Fibroblast of mammary gland (primary cell): ENCODE measurements around the gene LHFPL2.

ENCODE experiments used
- DNase-seq: peaks from one replicate; pipeline ENCODE4 v3.0.0-alpha.2; 2010; ENCODE audit warnings: low read depth
- H3K4me3 ChIP-seq: 2 replicates; pipeline ENCODE4 v1.5.1; 2011; ENCODE audit warnings: low read depth, mild to moderate bottlenecking, low read length, moderate library complexity; ENCODE audit not compliant: control insufficient read depth
- TF ChIP-seq, protein P1 (sequence below): conservative IDR thresholded peaks from 2 replicates; pipeline ENCODE4 v1.5.1; 2011; ENCODE audit warnings: low read depth, low read length, inconsistent platforms; ENCODE audit not compliant: control insufficient read depth, insufficient read depth

Gene LHFPL2

DNA sequence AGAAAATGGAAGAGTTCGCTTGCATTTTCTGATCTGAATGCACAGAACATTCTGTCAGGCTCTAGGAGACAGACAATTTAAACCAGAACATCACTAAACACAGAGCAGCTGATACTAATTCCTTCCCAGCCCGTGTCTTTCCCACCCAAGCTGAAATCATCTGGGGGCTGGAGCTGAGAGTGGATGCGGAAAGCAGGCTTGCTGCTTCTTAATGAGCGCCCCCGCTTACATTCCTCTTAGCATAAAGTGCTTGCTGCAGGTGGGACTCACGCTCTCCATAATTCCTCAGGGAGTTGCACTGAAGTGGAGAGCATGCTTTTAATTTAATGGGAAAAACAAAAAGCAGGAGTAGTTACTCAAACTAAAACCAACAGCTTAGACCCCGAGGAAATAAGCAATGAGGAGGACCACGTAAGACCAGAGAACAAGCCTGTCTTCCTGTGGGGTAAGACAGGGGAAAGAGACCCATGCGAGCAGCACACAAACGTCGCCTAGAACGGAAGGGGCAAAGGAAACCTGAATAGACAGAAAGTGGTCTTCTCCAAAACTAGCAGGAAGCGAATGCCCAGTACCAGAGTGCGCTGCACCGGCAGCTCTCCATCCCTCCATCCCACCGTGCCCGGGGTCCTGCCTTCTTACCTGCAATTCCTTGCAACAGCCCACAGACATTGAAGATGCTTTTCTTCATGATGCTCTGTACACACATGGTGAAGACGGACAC lies 139.3 kb downstream of the LHFPL2 start:
- TF ChIP-seq, protein P1, sequence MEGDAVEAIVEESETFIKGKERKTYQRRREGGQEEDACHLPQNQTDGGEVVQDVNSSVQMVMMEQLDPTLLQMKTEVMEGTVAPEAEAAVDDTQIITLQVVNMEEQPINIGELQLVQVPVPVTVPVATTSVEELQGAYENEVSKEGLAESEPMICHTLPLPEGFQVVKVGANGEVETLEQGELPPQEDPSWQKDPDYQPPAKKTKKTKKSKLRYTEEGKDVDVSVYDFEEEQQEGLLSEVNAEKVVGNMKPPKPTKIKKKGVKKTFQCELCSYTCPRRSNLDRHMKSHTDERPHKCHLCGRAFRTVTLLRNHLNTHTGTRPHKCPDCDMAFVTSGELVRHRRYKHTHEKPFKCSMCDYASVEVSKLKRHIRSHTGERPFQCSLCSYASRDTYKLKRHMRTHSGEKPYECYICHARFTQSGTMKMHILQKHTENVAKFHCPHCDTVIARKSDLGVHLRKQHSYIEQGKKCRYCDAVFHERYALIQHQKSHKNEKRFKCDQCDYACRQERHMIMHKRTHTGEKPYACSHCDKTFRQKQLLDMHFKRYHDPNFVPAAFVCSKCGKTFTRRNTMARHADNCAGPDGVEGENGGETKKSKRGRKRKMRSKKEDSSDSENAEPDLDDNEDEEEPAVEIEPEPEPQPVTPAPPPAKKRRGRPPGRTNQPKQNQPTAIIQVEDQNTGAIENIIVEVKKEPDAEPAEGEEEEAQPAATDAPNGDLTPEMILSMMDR = no peak
- no peak for DNase-seq
- no peak overlapping the region for H3K4me3 ChIP-seq

DNA sequence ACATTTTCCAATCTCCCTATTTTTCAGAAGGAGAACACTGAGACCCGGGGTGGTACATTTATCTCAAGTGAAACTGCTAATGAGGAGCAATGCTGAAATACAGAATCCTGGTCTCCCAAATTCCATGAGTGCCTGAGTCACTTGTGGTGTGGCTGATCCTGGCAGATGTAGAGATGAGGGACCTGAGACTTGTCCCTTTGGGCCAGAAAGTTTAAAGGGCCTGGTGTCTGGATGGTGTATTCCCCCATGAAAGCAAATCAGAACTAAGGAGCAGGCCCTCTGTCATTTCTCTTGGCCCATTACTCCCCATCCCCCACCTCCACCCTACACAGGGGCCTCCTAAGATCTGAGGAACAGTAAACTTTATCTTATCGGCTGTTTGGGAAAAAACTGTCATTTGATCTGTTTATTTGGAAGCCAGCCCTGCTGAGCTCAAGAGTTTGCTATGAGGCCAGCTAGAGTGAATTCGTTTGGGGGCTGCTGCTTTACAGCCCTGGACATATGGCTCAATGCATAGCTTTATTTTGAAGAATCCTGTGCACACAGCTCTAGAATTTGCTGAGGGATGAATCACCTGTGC lies 140.3 kb downstream of the LHFPL2 start:
- TF ChIP-seq, protein P1 = no peak
- no peak for DNase-seq
- no peak overlapping the region for H3K4me3 ChIP-seq

DNA sequence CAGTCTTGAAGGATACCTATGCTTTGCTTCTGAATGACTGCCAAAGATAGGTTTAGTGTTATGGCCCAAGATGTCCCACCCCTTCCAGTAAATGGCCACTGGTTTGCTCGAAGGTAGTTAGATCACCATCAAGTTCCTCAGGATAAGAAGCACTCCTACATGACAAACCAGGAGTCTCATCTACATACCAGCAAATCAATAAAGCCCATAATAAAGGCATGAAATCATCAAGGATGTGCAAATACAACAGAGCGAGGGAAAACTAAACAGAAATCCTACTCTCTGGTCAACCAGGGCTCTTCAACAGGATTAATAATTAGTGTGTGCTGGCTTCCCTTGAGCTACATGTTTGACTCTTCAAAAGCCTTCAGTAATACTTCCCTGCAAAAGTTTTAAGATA lies 141.0 kb downstream of the LHFPL2 start:
- H3K4me3 ChIP-seq = no peak overlapping the region
- no peak for DNase-seq
- TF ChIP-seq, protein P1 = no peak

DNA sequence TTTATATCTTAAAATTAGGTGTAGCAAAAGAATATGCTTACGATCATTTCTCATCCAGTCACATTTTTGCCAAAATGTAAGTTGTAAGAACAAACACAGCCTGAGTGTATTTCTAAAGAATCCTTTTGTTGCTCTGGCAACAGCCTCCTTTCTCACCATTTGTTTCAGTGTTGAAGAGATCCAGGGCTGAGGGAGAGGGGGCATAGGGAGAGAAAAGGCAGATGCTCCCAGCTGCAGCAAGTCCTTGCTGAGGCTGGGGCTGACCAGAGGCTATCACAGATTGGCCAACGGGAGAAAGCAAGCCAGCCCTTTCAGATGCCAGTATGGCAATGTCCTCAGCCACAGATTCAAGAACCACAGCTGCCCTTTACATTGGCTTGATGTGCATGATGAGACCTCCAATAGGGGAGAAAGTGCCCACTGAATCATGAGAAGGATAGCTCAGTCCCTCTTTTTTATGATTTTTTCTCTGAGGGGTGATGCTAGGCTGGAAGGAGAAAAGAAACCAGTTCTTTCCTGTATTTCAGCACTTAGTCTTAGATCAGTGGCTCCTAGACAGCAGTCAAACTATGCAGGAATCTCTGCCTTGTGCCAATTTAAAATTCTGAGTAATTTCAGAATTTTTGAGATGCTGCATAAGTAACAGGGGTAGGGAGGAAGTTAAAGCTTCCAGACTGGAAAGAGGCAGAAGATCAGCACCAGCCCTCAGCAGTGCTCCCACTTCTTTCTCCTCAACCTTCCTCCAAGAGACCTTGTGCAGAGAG lies 142.1 kb downstream of the LHFPL2 start:
- TF ChIP-seq, protein P1 = no peak
- H3K4me3 ChIP-seq = no peak overlapping the region
- DNase-seq = no peak

DNA sequence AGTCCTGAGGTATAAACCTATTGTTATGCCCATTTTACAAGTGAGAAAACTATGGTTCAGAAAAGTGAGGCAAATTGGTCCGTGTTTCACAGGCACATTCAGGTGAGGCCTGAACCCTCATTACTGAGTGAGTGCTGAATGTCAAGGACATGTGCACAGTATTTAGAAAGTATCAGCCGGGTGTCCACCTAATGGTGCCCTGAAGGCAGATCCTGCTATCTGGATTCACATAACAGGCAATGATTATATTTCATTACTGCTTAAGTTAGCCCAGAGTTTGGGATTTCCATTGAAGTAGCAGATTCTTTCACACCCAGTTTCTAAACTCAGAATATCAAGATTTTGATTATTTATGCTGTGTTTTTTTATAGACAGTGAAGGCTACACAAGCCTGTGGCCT lies 142.7 kb downstream of the LHFPL2 start:
- H3K4me3 ChIP-seq = no peak overlapping the region
- TF ChIP-seq, protein P1 = no peak
- no peak for DNase-seq

DNA sequence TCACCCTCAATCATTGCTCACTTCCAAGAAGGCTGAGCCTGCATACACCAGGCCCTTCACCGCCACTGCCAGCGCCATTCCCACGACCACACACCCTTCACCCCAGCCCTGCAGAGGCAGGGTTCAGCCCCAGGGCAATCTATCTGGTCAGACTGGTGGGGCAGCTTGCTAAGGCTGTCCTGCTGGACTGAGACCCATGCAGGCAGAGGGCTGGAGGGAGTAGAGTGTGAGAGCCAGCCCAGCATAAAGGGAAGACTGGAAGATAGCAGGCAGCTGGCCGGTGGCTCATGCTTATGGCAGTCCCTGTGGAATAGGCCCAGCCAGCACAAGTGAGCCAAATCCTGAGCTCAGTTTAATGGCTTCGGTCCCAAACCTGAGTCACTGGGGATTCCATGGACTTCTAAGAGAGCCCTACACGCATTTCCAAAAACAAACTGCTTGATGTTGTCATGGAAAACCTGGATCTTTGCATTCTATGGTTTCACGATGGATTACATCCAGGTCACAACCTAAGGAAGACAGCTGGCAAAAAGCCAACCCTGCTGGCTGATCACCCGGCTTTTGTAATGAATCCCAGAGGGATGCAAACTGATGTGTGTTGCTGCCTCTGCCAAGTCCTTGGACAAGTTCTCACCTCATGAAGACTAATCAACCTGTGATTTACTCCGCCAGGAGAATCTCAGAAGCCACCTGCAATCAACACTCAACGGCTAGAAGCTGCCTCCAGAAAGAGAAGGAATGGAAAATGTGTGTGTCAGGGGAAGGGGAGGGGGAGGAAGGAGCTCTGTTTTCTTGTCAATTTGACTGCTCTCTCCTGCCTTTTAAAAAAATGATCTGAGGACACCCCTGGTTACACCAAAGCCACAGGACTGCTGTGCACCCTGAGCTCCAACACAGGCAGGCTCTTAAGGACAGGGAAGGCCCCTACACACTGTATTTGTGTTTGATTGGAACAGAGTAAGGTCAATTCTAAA lies 143.6 kb downstream of the LHFPL2 start:
- DNase-seq = peak; percentile 100
- TF ChIP-seq, protein P1 = no peak
- no peak overlapping the region for H3K4me3 ChIP-seq
